Measurements from ENCODE around the gene PHACTR1. TPM values are rescaled to one million over a fixed set of nuclear protein-coding genes. Genes with fewer than 3 reads are reported as not detected.

PHACTR1 gene
- total RNA-seq, 2 donors from 2014 or later = 2.8 to 6.3 TPM

- peaks cover 27% of the 10 kb centered on the region for H3K9me3 ChIP-seq (ENCODE audit: control insufficient read depth, low read length)
- Mint-ChIP-seq H3K9me3 (peaks cover 25% of the 10 kb centered on the region), H3K4me1 (peaks cover 9% of the 10 kb centered on the region), H3K4me3 (no peak overlapping the region), H3K27ac (no peak overlapping the region), H3K36me3 (ENCODE audit: low read depth) (peaks cover 39% of the 10 kb centered on the region), H3K27me3 (ENCODE audit: insufficient read depth) (no peaks in the 10 kb centered on the region)
- no peak for DNase-seq
- H3K4me3 ChIP-seq (ENCODE audit: low read length) = no peak overlapping the region
- 87 to 94% methylated on average over 4 to 6 of the region's 6 CpGs for WGBS, 2 experiments (ENCODE audit: insufficient coverage in 1 of 2, insufficient read length in 1 of 2)
- H3K27ac ChIP-seq (ENCODE audit: low read depth, low read length) = no peak overlapping the region
- peaks cover 5% of the 10 kb centered on the region for H3K4me1 ChIP-seq (ENCODE audit: control insufficient read depth, insufficient read depth, low read length)
- H3K27me3 ChIP-seq (ENCODE audit: control insufficient read depth, insufficient read depth, low read length, poor library complexity, severe bottlenecking) = no peaks in the 10 kb centered on the region
- H3K36me3 ChIP-seq (ENCODE audit: control insufficient read depth, insufficient read depth, low read length) = peaks cover 63% of the 10 kb centered on the region
- H3K9ac ChIP-seq (ENCODE audit: extremely low read depth, low read length, poor library complexity, severe bottlenecking) = no peak overlapping the region
- TF ChIP-seq CTCF (conservative IDR thresholded peaks at IDR 0.05) = no peak
Measured at GRCh38 chr6:13284646-13285045, 568.1 kb downstream of the PHACTR1 start.

- WGBS, 2 experiments (ENCODE audit: insufficient coverage in 1 of 2, insufficient read length in 1 of 2) = 91% methylated on average over 2 of the region's 2 CpGs; no CpG with 5 or more reads in 1 of the 2 experiments
Measured at GRCh38 chr6:13285705-13286104, 569.1 kb downstream of the PHACTR1 start.

GRCh38 chr6:13286181-13286580 lies 569.6 kb downstream of the PHACTR1 start:
- H3K4me3 Mint-ChIP-seq = no peak overlapping the region
- H3K9me3 Mint-ChIP-seq = peaks cover 25% of the 10 kb centered on the region
- no peak overlapping the region for H3K4me3 ChIP-seq (ENCODE audit: low read length)
- no peaks in the 10 kb centered on the region for H3K27me3 ChIP-seq (ENCODE audit: control insufficient read depth, insufficient read depth, low read length, poor library complexity, severe bottlenecking)
- no peak for DNase-seq
- WGBS, 2 experiments (ENCODE audit: insufficient coverage in 1 of 2, insufficient read length in 1 of 2) = 98 to 100% methylated on average over 2 to 4 of the region's 4 CpGs
- H3K27ac ChIP-seq (ENCODE audit: low read depth, low read length) = no peak overlapping the region
- peaks cover 5% of the 10 kb centered on the region for H3K4me1 ChIP-seq (ENCODE audit: control insufficient read depth, insufficient read depth, low read length)
- TF ChIP-seq CTCF (conservative IDR thresholded peaks at IDR 0.05) = no peak
- H3K27ac Mint-ChIP-seq = no peak overlapping the region
- peaks cover 70% of the 10 kb centered on the region for H3K36me3 ChIP-seq (ENCODE audit: control insufficient read depth, insufficient read depth, low read length)
- H3K9me3 ChIP-seq (ENCODE audit: control insufficient read depth, low read length) = peaks cover 27% of the 10 kb centered on the region
- no peaks in the 10 kb centered on the region for H3K27me3 Mint-ChIP-seq (ENCODE audit: insufficient read depth)
- H3K4me1 Mint-ChIP-seq = peaks cover 9% of the 10 kb centered on the region
- peaks cover 51% of the 10 kb centered on the region for H3K36me3 Mint-ChIP-seq (ENCODE audit: low read depth)
- H3K9ac ChIP-seq (ENCODE audit: extremely low read depth, low read length, poor library complexity, severe bottlenecking) = no peak overlapping the region

More at GRCh38 chr6:13285705-13286104, 569.1 kb downstream of the PHACTR1 start:
- Mint-ChIP-seq H3K27me3 (ENCODE audit: insufficient read depth) (no peaks in the 10 kb centered on the region), H3K9me3 (peaks cover 25% of the 10 kb centered on the region), H3K4me1 (peaks cover 9% of the 10 kb centered on the region), H3K27ac (no peak overlapping the region), H3K36me3 (ENCODE audit: low read depth) (peaks cover 48% of the 10 kb centered on the region), H3K4me3 (no peak overlapping the region)
- no peaks in the 10 kb centered on the region for H3K27me3 ChIP-seq (ENCODE audit: control insufficient read depth, insufficient read depth, low read length, poor library complexity, severe bottlenecking)
- DNase-seq = no peak
- H3K4me1 ChIP-seq (ENCODE audit: control insufficient read depth, insufficient read depth, low read length) = peaks cover 5% of the 10 kb centered on the region
- H3K36me3 ChIP-seq (ENCODE audit: control insufficient read depth, insufficient read depth, low read length) = peaks cover 69% of the 10 kb centered on the region
- H3K4me3 ChIP-seq (ENCODE audit: low read length) = no peak overlapping the region
- no peak for TF ChIP-seq CTCF (conservative IDR thresholded peaks at IDR 0.05)
- no peak overlapping the region for H3K9ac ChIP-seq (ENCODE audit: extremely low read depth, low read length, poor library complexity, severe bottlenecking)
- H3K9me3 ChIP-seq (ENCODE audit: control insufficient read depth, low read length) = peaks cover 27% of the 10 kb centered on the region
- H3K27ac ChIP-seq (ENCODE audit: low read depth, low read length) = no peak overlapping the region
